Type B pancreatic cell (in vitro differentiated cells): ENCODE measurements around the gene KNDC1. TPM values are rescaled to one million over a fixed set of nuclear protein-coding genes. Genes with fewer than 3 reads are reported as not detected.
"Not testable (repeated sequence)": the region's sequence is repeated elsewhere in the genome, so short reads cannot be mapped to it uniquely, and the experiment has no call there.

Experiments used
- DNase-seq: peaks from one replicate; pipeline ENCODE4 v3.0.0; 2021; ENCODE audit warnings: mixed read lengths; ENCODE audit not compliant: unreplicated experiment; ENCODE audit errors: extremely low spot score
- H3K27ac Mint-ChIP-seq: 2 replicates; pipeline ENCODE4 v1.8.0; 2021; ENCODE audit warnings: mild to moderate bottlenecking, mixed read lengths
- H3K27me3 Mint-ChIP-seq: 2 replicates; pipeline ENCODE4 v1.8.0; 2021; ENCODE audit warnings: mixed read lengths
- H3K36me3 Mint-ChIP-seq: 2 replicates; pipeline ENCODE4 v1.8.0; 2021; ENCODE audit warnings: mixed read lengths
- H3K4me1 Mint-ChIP-seq: one replicate; pipeline ENCODE4 v1.8.0; 2021; ENCODE audit warnings: mixed read lengths; ENCODE audit not compliant: unreplicated experiment
- H3K4me3 Mint-ChIP-seq: 2 replicates; pipeline ENCODE4 v1.8.0; 2021; ENCODE audit warnings: mild to moderate bottlenecking, mixed read lengths
- H3K9me3 Mint-ChIP-seq: 2 replicates; pipeline ENCODE4 v1.8.0; 2021; ENCODE audit warnings: mixed read lengths
- CTCF ChIP-seq: fragments of 200-600 bp; sonication (generic); conservative IDR thresholded peaks from 2 replicates; pipeline ENCODE4 v1.5.0; 2021; ENCODE audit warnings: antibody characterized with exemption, mild to moderate bottlenecking
- total RNA-seq: library from RNA; stranded (reverse); gene quantifications from 2 replicates; pipeline ENCODE4 v1.2.1, GENCODE V29; 2021; ENCODE audit warnings: low replicate concordance

Gene KNDC1
- total RNA-seq, 1 donor from 2014 or later = 6.4 TPM

- peaks cover 14% of the 10 kb centered on the region for H3K4me1 Mint-ChIP-seq
- no peaks in the 10 kb centered on the region for H3K36me3 Mint-ChIP-seq
- H3K27me3 Mint-ChIP-seq = peaks cover 30% of the 10 kb centered on the region
- no peak for TF ChIP-seq CTCF
- no peak overlapping the region for H3K4me3 Mint-ChIP-seq
- peaks cover 4% of the 10 kb centered on the region for H3K9me3 Mint-ChIP-seq
- peak overlapping the region; percentile 53 for H3K27ac Mint-ChIP-seq
- no peak for DNase-seq
Observed at GRCh38 chr10:133143200-133143533, 16.9 kb upstream of the KNDC1 start.

GRCh38 chr10:133143546-133143945 is 16.5 kb upstream of the KNDC1 start:
- H3K27ac Mint-ChIP-seq = peak overlapping the region; percentile 53
- H3K4me3 Mint-ChIP-seq = peak overlapping the region; percentile 75
- DNase-seq = peak; percentile 22

GRCh38 chr10:133144771-133145170 is 15.2 kb upstream of the KNDC1 start:
- TF ChIP-seq CTCF = no peak
- Mint-ChIP-seq H3K27me3 (peaks cover 45% of the 10 kb centered on the region), H3K9me3 (peaks cover 4% of the 10 kb centered on the region), H3K36me3 (no peaks in the 10 kb centered on the region), H3K27ac (peak overlapping the region; percentile 60), H3K4me3 (peak overlapping the region; percentile 75), H3K4me1 (peaks cover 14% of the 10 kb centered on the region)
- DNase-seq = no peak

More at GRCh38 chr10:133143546-133143945, 16.5 kb upstream of the KNDC1 start:
- no peaks in the 10 kb centered on the region for H3K36me3 Mint-ChIP-seq
- H3K27me3 Mint-ChIP-seq = peaks cover 33% of the 10 kb centered on the region
- peaks cover 4% of the 10 kb centered on the region for H3K9me3 Mint-ChIP-seq
- no peak for TF ChIP-seq CTCF
- H3K4me1 Mint-ChIP-seq = peaks cover 14% of the 10 kb centered on the region

GRCh38 chr10:133150226-133150625 is 9.8 kb upstream of the KNDC1 start:
- no peak for TF ChIP-seq CTCF
- H3K9me3 Mint-ChIP-seq = peaks cover 4% of the 10 kb centered on the region
- peaks cover 6% of the 10 kb centered on the region for H3K4me1 Mint-ChIP-seq
- no peak overlapping the region for H3K27ac Mint-ChIP-seq
- no peak for DNase-seq
- no peaks in the 10 kb centered on the region for H3K36me3 Mint-ChIP-seq
- peaks cover 72% of the 10 kb centered on the region for H3K27me3 Mint-ChIP-seq
- no peak overlapping the region for H3K4me3 Mint-ChIP-seq

- H3K36me3 Mint-ChIP-seq = no peaks in the 10 kb centered on the region
- no peak for TF ChIP-seq CTCF
- H3K4me3 Mint-ChIP-seq = no peak overlapping the region
- no peak for DNase-seq
- H3K27me3 Mint-ChIP-seq = peaks cover 72% of the 10 kb centered on the region
- H3K9me3 Mint-ChIP-seq = peaks cover 4% of the 10 kb centered on the region
- H3K27ac Mint-ChIP-seq = no peak overlapping the region
- peaks cover 6% of the 10 kb centered on the region for H3K4me1 Mint-ChIP-seq
Observed at GRCh38 chr10:133150656-133151055, 9.4 kb upstream of the KNDC1 start.

- DNase-seq, H3K4me3 Mint-ChIP-seq, H3K4me1 Mint-ChIP-seq, H3K36me3 Mint-ChIP-seq, H3K27ac Mint-ChIP-seq, H3K9me3 Mint-ChIP-seq: not testable (repeated sequence)
- peaks cover 72% of the 10 kb centered on the region for H3K27me3 Mint-ChIP-seq
Observed at GRCh38 chr10:133151071-133151470, 8.9 kb upstream of the KNDC1 start.
